Measurements from ENCODE around the gene PPP1CC.

- TF ChIP-seq, protein P1, sequence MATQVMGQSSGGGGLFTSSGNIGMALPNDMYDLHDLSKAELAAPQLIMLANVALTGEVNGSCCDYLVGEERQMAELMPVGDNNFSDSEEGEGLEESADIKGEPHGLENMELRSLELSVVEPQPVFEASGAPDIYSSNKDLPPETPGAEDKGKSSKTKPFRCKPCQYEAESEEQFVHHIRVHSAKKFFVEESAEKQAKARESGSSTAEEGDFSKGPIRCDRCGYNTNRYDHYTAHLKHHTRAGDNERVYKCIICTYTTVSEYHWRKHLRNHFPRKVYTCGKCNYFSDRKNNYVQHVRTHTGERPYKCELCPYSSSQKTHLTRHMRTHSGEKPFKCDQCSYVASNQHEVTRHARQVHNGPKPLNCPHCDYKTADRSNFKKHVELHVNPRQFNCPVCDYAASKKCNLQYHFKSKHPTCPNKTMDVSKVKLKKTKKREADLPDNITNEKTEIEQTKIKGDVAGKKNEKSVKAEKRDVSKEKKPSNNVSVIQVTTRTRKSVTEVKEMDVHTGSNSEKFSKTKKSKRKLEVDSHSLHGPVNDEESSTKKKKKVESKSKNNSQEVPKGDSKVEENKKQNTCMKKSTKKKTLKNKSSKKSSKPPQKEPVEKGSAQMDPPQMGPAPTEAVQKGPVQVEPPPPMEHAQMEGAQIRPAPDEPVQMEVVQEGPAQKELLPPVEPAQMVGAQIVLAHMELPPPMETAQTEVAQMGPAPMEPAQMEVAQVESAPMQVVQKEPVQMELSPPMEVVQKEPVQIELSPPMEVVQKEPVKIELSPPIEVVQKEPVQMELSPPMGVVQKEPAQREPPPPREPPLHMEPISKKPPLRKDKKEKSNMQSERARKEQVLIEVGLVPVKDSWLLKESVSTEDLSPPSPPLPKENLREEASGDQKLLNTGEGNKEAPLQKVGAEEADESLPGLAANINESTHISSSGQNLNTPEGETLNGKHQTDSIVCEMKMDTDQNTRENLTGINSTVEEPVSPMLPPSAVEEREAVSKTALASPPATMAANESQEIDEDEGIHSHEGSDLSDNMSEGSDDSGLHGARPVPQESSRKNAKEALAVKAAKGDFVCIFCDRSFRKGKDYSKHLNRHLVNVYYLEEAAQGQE (IDR thresholded peaks at IDR 0.05; ENCODE audit: borderline replicate concordance): no peak
- TF ChIP-seq POLR2AphosphoS5 (IDR thresholded peaks at IDR 0.05) (no peak), EZH2 (IDR thresholded peaks at IDR 0.05; ENCODE audit: borderline replicate concordance, insufficient read depth, low read length, poor library complexity, severe bottlenecking) (no peak), TAF1 (IDR thresholded peaks at IDR 0.05; ENCODE audit: low read depth) (no peak)
- TF ChIP-seq, protein P2, sequence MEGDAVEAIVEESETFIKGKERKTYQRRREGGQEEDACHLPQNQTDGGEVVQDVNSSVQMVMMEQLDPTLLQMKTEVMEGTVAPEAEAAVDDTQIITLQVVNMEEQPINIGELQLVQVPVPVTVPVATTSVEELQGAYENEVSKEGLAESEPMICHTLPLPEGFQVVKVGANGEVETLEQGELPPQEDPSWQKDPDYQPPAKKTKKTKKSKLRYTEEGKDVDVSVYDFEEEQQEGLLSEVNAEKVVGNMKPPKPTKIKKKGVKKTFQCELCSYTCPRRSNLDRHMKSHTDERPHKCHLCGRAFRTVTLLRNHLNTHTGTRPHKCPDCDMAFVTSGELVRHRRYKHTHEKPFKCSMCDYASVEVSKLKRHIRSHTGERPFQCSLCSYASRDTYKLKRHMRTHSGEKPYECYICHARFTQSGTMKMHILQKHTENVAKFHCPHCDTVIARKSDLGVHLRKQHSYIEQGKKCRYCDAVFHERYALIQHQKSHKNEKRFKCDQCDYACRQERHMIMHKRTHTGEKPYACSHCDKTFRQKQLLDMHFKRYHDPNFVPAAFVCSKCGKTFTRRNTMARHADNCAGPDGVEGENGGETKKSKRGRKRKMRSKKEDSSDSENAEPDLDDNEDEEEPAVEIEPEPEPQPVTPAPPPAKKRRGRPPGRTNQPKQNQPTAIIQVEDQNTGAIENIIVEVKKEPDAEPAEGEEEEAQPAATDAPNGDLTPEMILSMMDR (IDR thresholded peaks at IDR 0.05; ENCODE audit: poor library complexity, severe bottlenecking): no peak
Measured at GRCh38 chr12:110754101-110754793, 11.6 kb upstream of the PPP1CC start.

Data from neural cell (in vitro differentiated cells).